Islet of Langerhans (tissue), 1 donor: ENCODE results near the gene PLAU.
"Not testable (repeated sequence)": the region's sequence is repeated elsewhere in the genome, so short reads cannot be mapped to it uniquely, and the experiment has no call there.

Experiments
- FAIRE-seq: peaks from one replicate; lab custom pipeline; 2011; peaks lifted over from hg19 to GRCh38; lab: Jason Lieb, UNC

Gene PLAU

GRCh38 chr10:73898730-73899410 lies 12.1 kb upstream of the PLAU start:
- FAIRE-seq: no peak

GRCh38 chr10:73899423-73899822 lies 11.5 kb upstream of the PLAU start:
- no peak for FAIRE-seq

GRCh38 chr10:73900064-73900463 lies 10.9 kb upstream of the PLAU start:
- no peak for FAIRE-seq

- FAIRE-seq: no peak
Measured at GRCh38 chr10:73901261-73901660, 9.7 kb upstream of the PLAU start.

- FAIRE-seq: no peak
Measured at GRCh38 chr10:73902351-73902750, 8.6 kb upstream of the PLAU start.

- no peak for FAIRE-seq
Measured at GRCh38 chr10:73905256-73906020, 5.5 kb upstream of the PLAU start.

- no peak for FAIRE-seq
Measured at GRCh38 chr10:73906524-73907447, 4.1 kb upstream of the PLAU start.

- FAIRE-seq: no peak
Measured at GRCh38 chr10:73907841-73908517, 3.0 kb upstream of the PLAU start.

GRCh38 chr10:73908853-73909539 lies 1.9 kb upstream of the PLAU start:
- FAIRE-seq: no peak

- no peak for FAIRE-seq
Measured at GRCh38 chr10:73909540-73910115, 1.3 kb upstream of the PLAU start.

- FAIRE-seq: no peak
Measured at GRCh38 chr10:73910401-73910763, 550 bp upstream of the PLAU start.

- FAIRE-seq: no peak
Measured at GRCh38 chr10:73911553-73912004, 647 bp downstream of the PLAU start.

- FAIRE-seq: no peak
Measured at GRCh38 chr10:73914036-73914435, 3.1 kb downstream of the PLAU start.

GRCh38 chr10:73915206-73915851 lies 4.4 kb downstream of the PLAU start:
- FAIRE-seq: no peak

- FAIRE-seq: no peak
Measured at GRCh38 chr10:73916761-73917470, 6.0 kb downstream of the PLAU start.

GRCh38 chr10:73917566-73918305 lies 6.8 kb downstream of the PLAU start:
- no peak for FAIRE-seq

- FAIRE-seq: not testable (repeated sequence)
Measured at GRCh38 chr10:73919481-73919880, 8.5 kb downstream of the PLAU start.

GRCh38 chr10:73920089-73920488 lies 9.2 kb downstream of the PLAU start:
- no peak for FAIRE-seq
